Measurements from ENCODE around the gene HGD. TPM values are rescaled to one million over a fixed set of nuclear protein-coding genes. Genes with fewer than 3 reads are reported as not detected.

HGD gene
- polyA plus RNA-seq, 1 donor (not counting 4 experiments of a cell fraction or from before 2014, with no cell fraction given) = not detected

DNA sequence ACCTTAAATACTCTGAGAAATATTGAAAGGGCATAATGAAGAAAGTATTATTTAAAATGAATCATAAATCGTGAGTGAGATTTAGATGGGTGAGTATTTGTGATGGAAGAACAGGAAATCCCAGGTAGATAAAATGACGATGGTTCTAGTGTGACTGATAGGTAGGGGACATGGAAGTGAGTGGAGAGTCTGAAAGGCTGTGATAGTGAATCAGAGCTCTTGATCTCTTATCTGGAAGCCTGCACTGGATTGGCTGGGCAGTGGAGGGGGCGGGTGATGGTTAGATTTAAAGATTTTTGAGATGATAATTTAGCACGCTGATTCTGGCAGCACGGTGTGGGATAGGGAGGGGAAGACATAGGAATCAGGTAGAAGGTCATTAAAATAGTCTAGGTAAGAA is 20.1 kb downstream of the HGD start:
- Histone ChIP-seq H4K20me1 (ENCODE audit: control insufficient read depth, extremely low read depth, insufficient read depth, low read length) (no peaks in the 10 kb centered on the region), H3K27me3 (ENCODE audit: control insufficient read depth, extremely low read depth, insufficient read depth, low read length) (peaks cover 2% of the 10 kb centered on the region), H3K27ac (ENCODE audit: control insufficient read depth, insufficient read depth, low read length) (no peak overlapping the region), H3K9me3 (ENCODE audit: control insufficient read depth, low read depth, low read length) (no peaks in the 10 kb centered on the region), H2AFZ (ENCODE audit: control insufficient read depth, low read length) (no peak overlapping the region), H3K4me2 (ENCODE audit: control insufficient read depth, extremely low read depth, insufficient read depth, low read depth, low read length) (no peak overlapping the region), H3K9me1 (ENCODE audit: control insufficient read depth, extremely low read depth, insufficient read depth, low read length) (no peaks in the 10 kb centered on the region), H3K4me1 (ENCODE audit: control insufficient read depth, extremely low read depth, insufficient read depth, low read length) (no peaks in the 10 kb centered on the region), H3K9ac (ENCODE audit: control insufficient read depth, extremely low read depth, insufficient read depth, low read length) (no peak overlapping the region), H3K36me3 (ENCODE audit: control insufficient read depth in 2 of 2, extremely low read depth in 1 of 2, insufficient read depth in 2 of 2, low read length in 2 of 2) (no peaks in the 10 kb centered on the region), H3K79me2 (ENCODE audit: control insufficient read depth, insufficient read depth, low read length) (no peaks in the 10 kb centered on the region), H3K4me3 (ENCODE audit: control insufficient read depth in 2 of 3, extremely low read depth in 1 of 3, insufficient read depth in 2 of 3, low read depth in 1 of 3, low read length in 3 of 3) (no peak overlapping the region)
- no peak for TF ChIP-seq EZH2 (IDR thresholded peaks at IDR 0.05; ENCODE audit: low read length)
- TF ChIP-seq, protein P1, sequence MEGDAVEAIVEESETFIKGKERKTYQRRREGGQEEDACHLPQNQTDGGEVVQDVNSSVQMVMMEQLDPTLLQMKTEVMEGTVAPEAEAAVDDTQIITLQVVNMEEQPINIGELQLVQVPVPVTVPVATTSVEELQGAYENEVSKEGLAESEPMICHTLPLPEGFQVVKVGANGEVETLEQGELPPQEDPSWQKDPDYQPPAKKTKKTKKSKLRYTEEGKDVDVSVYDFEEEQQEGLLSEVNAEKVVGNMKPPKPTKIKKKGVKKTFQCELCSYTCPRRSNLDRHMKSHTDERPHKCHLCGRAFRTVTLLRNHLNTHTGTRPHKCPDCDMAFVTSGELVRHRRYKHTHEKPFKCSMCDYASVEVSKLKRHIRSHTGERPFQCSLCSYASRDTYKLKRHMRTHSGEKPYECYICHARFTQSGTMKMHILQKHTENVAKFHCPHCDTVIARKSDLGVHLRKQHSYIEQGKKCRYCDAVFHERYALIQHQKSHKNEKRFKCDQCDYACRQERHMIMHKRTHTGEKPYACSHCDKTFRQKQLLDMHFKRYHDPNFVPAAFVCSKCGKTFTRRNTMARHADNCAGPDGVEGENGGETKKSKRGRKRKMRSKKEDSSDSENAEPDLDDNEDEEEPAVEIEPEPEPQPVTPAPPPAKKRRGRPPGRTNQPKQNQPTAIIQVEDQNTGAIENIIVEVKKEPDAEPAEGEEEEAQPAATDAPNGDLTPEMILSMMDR (optimal IDR thresholded peaks at IDR 0.05 in 1 of 3, IDR thresholded peaks at IDR 0.05 in 1 of 3, conservative IDR thresholded peaks at IDR 0.05 in 1 of 3; ENCODE audit: extremely low read depth in 1 of 3, insufficient read depth in 2 of 3, low read length in 3 of 3) = no peak
- no peak for FAIRE-seq
- no peak for DNase-seq (ENCODE audit: low read depth, low spot score)
- dilution Hi-C loops (cut with MboI; ENCODE audit: extremely low pct_ligation_motif_present, low sequenced_read_pairs) = no loop called here

DNA sequence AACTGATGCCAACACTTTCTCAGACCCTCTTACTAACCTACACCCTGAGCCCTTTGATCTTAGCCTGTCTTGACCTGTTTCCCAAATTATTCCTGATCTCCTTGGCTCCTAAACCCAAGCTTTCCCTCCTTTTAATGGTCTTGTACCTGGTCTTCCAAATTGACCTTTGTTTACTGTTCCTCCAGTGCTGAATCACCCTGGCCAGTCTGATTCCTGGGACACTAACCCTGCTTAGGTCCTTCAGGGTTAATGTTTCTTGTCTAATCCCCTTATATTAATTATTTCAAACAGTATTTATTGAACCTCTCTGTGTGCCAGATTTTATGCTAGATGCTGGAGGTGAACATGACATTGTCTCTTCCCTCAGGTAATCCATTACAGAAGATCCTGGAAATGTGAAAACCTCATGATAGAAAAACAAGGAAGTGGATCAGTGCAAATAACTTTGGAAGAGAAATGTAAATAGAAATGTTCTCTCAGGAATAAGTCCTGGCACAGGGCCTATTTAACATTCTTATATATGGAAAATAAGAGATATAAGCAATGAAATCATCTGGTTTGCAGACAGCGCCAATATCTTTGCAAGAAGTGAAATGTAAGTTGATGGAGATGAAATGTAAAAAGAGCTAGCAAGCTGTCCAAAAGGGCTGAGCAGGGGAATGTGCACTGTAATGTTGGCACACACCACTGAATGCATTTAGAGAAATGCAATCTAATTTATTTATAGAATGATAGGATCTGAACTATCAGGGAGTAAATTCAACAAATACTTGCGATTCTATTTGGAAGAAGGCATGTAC is 20.7 kb downstream of the HGD start:
- Histone ChIP-seq H3K4me3 (ENCODE audit: control insufficient read depth in 2 of 3, extremely low read depth in 1 of 3, insufficient read depth in 2 of 3, low read depth in 1 of 3, low read length in 3 of 3) (no peak overlapping the region), H3K4me1 (ENCODE audit: control insufficient read depth, extremely low read depth, insufficient read depth, low read length) (no peaks in the 10 kb centered on the region), H3K4me2 (ENCODE audit: control insufficient read depth, extremely low read depth, insufficient read depth, low read depth, low read length) (no peak overlapping the region), H4K20me1 (ENCODE audit: control insufficient read depth, extremely low read depth, insufficient read depth, low read length) (no peaks in the 10 kb centered on the region), H3K36me3 (ENCODE audit: control insufficient read depth in 2 of 2, extremely low read depth in 1 of 2, insufficient read depth in 2 of 2, low read length in 2 of 2) (no peaks in the 10 kb centered on the region), H3K27me3 (ENCODE audit: control insufficient read depth, extremely low read depth, insufficient read depth, low read length) (peaks cover 2% of the 10 kb centered on the region), H3K9me3 (ENCODE audit: control insufficient read depth, low read depth, low read length) (no peaks in the 10 kb centered on the region), H3K9ac (ENCODE audit: control insufficient read depth, extremely low read depth, insufficient read depth, low read length) (no peak overlapping the region), H3K9me1 (ENCODE audit: control insufficient read depth, extremely low read depth, insufficient read depth, low read length) (no peaks in the 10 kb centered on the region), H3K79me2 (ENCODE audit: control insufficient read depth, insufficient read depth, low read length) (no peaks in the 10 kb centered on the region), H2AFZ (ENCODE audit: control insufficient read depth, low read length) (no peak overlapping the region), H3K27ac (ENCODE audit: control insufficient read depth, insufficient read depth, low read length) (no peak overlapping the region)
- dilution Hi-C loops (cut with MboI; ENCODE audit: extremely low pct_ligation_motif_present, low sequenced_read_pairs) = no loop called here
- FAIRE-seq (no peak), DNase-seq (ENCODE audit: low read depth, low spot score) (no peak)
- TF ChIP-seq, protein P1 (optimal IDR thresholded peaks at IDR 0.05 in 1 of 3, IDR thresholded peaks at IDR 0.05 in 1 of 3, conservative IDR thresholded peaks at IDR 0.05 in 1 of 3; ENCODE audit: extremely low read depth in 1 of 3, insufficient read depth in 2 of 3, low read length in 3 of 3) = no peak
- no peak for TF ChIP-seq EZH2 (IDR thresholded peaks at IDR 0.05; ENCODE audit: low read length)
